ENCODE results near the gene GLYATL1.

- TF ChIP-seq CTCF (IDR thresholded peaks at IDR 0.05) (no peak), EP300 (IDR thresholded peaks at IDR 0.05) (no peak), POLR2AphosphoS5 (IDR thresholded peaks at IDR 0.05) (no peak), POLR2A (IDR thresholded peaks at IDR 0.05) (no peak)
These were observed 60.7 kb downstream of the GLYATL1 start for GRCh38 chr11:59000003-59000402.
